ENCODE measurements around the gene RGS3. TPM values are rescaled to one million over a fixed set of nuclear protein-coding genes. Genes with fewer than 3 reads are reported as not detected.
A peak's percentile ranks its signal among the peaks of the same experiment; 100 is the strongest.

RGS3 gene
- total and polyA plus RNA-seq, 2 of the 13 experiments (the other 11 are each of a cell fraction or from before 2014, with no cell fraction given) = 17.1 to 28.8 TPM

DNA sequence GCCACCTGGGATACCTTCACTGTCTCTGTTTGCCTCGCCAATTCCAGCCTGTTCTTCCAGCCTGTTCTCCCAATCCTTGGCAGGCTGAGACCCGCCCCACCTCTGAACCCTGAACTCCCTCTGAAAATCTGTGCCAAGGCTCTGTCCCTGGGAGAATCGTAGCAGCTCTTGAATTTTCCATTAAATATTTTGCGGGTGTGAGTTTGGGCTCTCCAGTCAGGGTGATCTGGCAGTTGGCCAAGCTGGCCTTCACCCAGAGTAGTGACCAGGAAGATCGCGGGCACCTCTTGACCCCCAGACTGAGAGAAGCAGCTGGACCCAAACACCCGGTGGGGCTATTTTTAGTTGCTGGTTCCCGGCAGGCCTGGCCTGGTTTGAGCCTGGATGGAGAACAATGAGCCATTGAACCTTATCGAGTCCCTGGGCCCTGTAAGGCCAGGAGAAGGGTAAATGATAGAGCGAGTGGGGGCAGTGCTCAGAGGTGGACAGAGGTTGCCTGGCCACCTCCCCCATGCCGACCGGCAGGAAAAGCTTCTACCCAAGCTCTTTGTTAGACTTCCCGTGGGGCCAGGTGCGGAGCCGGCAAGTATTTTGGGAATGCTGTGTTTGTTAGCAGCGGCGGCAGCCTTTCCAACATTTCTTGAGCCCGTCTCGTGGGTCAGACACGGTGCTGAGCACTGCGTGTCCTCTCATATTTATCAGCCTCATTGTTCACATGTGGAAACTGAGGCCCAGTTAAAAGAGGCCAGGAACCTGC lies 146.2 kb downstream of the RGS3 start (continued):
- 0 out of 2 replicates have a peak, but pooled peaks have one; percentile 28 for TF ChIP-seq ZNF703 (CRISPR knock-in tag; IDR thresholded peaks at IDR 0.05; ENCODE audit: borderline replicate concordance)
- TF ChIP-seq, protein P1, sequence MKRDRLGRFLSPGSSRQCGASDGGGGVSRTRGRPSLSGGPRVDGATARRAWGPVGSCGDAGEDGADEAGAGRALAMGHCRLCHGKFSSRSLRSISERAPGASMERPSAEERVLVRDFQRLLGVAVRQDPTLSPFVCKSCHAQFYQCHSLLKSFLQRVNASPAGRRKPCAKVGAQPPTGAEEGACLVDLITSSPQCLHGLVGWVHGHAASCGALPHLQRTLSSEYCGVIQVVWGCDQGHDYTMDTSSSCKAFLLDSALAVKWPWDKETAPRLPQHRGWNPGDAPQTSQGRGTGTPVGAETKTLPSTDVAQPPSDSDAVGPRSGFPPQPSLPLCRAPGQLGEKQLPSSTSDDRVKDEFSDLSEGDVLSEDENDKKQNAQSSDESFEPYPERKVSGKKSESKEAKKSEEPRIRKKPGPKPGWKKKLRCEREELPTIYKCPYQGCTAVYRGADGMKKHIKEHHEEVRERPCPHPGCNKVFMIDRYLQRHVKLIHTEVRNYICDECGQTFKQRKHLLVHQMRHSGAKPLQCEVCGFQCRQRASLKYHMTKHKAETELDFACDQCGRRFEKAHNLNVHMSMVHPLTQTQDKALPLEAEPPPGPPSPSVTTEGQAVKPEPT (CRISPR knock-in tag; IDR thresholded peaks at IDR 0.05; ENCODE audit: low read depth) = no peak
- no peak for TF ChIP-seq ZNF251 (CRISPR knock-in tag; IDR thresholded peaks at IDR 0.05)
- TF ChIP-seq ZNF792 (CRISPR knock-in tag; IDR thresholded peaks at IDR 0.05) = peak; percentile 80
- TF ChIP-seq ZNF7 (CRISPR knock-in tag; IDR thresholded peaks at IDR 0.05) = no peak
- peak; percentile 67 for TF ChIP-seq ZEB1 (IDR thresholded peaks at IDR 0.05; ENCODE audit: insufficient replicate concordance, low read depth)
- TF ChIP-seq, protein P2, sequence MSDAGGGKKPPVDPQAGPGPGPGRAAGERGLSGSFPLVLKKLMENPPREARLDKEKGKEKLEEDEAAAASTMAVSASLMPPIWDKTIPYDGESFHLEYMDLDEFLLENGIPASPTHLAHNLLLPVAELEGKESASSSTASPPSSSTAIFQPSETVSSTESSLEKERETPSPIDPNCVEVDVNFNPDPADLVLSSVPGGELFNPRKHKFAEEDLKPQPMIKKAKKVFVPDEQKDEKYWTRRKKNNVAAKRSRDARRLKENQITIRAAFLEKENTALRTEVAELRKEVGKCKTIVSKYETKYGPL (CRISPR knock-in tag; IDR thresholded peaks at IDR 0.05) = no peak
- no peak for TF ChIP-seq KLF15 (CRISPR knock-in tag; IDR thresholded peaks at IDR 0.05; ENCODE audit: borderline replicate concordance)
- no peak for TF ChIP-seq ZFP36L1 (CRISPR knock-in tag; IDR thresholded peaks at IDR 0.05)
- TF ChIP-seq ZSCAN12 (CRISPR knock-in tag; IDR thresholded peaks at IDR 0.05) = peak; percentile 25; the same call in 1 of the 2 replicates
- TF ChIP-seq ZNF335 (CRISPR knock-in tag; IDR thresholded peaks at IDR 0.05) = peak; percentile 94
- TF ChIP-seq RARA (CRISPR knock-in tag; IDR thresholded peaks at IDR 0.05) = peak; percentile 96
- TF ChIP-seq, protein P3, sequence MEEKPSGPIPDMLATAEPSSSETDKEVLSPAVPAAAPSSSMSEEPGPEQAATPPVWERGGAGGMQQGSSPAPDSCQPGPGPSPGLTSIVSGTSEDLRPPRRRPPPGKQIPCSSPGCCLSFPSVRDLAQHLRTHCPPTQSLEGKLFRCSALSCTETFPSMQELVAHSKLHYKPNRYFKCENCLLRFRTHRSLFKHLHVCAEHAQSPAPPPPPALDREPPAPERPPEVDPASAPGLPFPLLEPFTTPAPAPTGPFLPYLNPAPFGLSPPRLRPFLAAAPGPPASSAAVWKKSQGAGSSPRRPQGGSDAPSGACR (CRISPR knock-in tag; IDR thresholded peaks at IDR 0.05) = no peak
- no peak for TF ChIP-seq ZNF205 (CRISPR knock-in tag; IDR thresholded peaks at IDR 0.05)
- peak; percentile 89 for TF ChIP-seq ZFX (CRISPR knock-in tag; IDR thresholded peaks at IDR 0.05; ENCODE audit: low read depth)
- TF ChIP-seq ZIK1 (CRISPR knock-in tag; IDR thresholded peaks at IDR 0.05; ENCODE audit: borderline replicate concordance, low read depth) = no peak
- TF ChIP-seq, protein P4, sequence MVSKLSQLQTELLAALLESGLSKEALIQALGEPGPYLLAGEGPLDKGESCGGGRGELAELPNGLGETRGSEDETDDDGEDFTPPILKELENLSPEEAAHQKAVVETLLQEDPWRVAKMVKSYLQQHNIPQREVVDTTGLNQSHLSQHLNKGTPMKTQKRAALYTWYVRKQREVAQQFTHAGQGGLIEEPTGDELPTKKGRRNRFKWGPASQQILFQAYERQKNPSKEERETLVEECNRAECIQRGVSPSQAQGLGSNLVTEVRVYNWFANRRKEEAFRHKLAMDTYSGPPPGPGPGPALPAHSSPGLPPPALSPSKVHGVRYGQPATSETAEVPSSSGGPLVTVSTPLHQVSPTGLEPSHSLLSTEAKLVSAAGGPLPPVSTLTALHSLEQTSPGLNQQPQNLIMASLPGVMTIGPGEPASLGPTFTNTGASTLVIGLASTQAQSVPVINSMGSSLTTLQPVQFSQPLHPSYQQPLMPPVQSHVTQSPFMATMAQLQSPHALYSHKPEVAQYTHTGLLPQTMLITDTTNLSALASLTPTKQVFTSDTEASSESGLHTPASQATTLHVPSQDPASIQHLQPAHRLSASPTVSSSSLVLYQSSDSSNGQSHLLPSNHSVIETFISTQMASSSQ (IDR thresholded peaks at IDR 0.05; ENCODE audit: low read depth) = 0 out of 2 replicates have a peak, but pooled peaks have one; percentile 23
- TF ChIP-seq, protein P4 (CRISPR knock-in tag; IDR thresholded peaks at IDR 0.05; ENCODE audit: borderline replicate concordance) = peak; percentile 87; the same call in 1 of the 2 replicates
- TF ChIP-seq HNRNPUL1 (IDR thresholded peaks at IDR 0.05; ENCODE audit: low read depth, low read length) = no peak
- TF ChIP-seq NFE2 (CRISPR knock-in tag; IDR thresholded peaks at IDR 0.05) = no peak
- peak; percentile 72; the same call in 1 of the 2 replicates for TF ChIP-seq TARDBP (CRISPR knock-in tag; IDR thresholded peaks at IDR 0.05)
- no peak for TF ChIP-seq ATF7 (IDR thresholded peaks at IDR 0.05)
- TF ChIP-seq ATF7 (CRISPR knock-in tag; IDR thresholded peaks at IDR 0.05) = no peak; the same call in 1 of the 2 replicates
- no peak for TF ChIP-seq ZNF382 (CRISPR knock-in tag; IDR thresholded peaks at IDR 0.05; ENCODE audit: borderline replicate concordance)
